ENCODE data around the gene ZFYVE9. TPM values are rescaled to one million over a fixed set of nuclear protein-coding genes. Genes with fewer than 3 reads are reported as not detected.

ZFYVE9 gene
- total and polyA plus RNA-seq, 2 experiments from 2014 or later = 7.1 to 30.3 TPM

GRCh38 chr1:52360595-52360968 lies 218.7 kb downstream of the ZFYVE9 start:
- Histone ChIP-seq H3K4me3 (no peak overlapping the region), H3K4me1 (ENCODE audit: low read depth) (peaks cover 5% of the 10 kb centered on the region), H3K27ac (no peak overlapping the region), H3K27me3 (no peaks in the 10 kb centered on the region), H3K36me3 (peaks cover 53% of the 10 kb centered on the region), H3K9me3 (ENCODE audit: low read depth) (no peaks in the 10 kb centered on the region)
- TF ChIP-seq CTCF (IDR thresholded peaks at IDR 0.05; ENCODE audit: low read depth, low read length) = no peak
- DNase-seq (ENCODE audit: low read depth in 1 of 2, low spot score in 1 of 2) = no peak

- H3K4me3 ChIP-seq = no peak overlapping the region
- H3K36me3 ChIP-seq = peaks cover 25% of the 10 kb centered on the region
- TF ChIP-seq CTCF (IDR thresholded peaks at IDR 0.05; ENCODE audit: low read depth, low read length) = no peak
- peaks cover 9% of the 10 kb centered on the region for H3K4me1 ChIP-seq (ENCODE audit: low read depth)
- H3K27ac ChIP-seq = no peak overlapping the region
- H3K27me3 ChIP-seq = no peaks in the 10 kb centered on the region
- no peaks in the 10 kb centered on the region for H3K9me3 ChIP-seq (ENCODE audit: low read depth)
- no peak for DNase-seq (ENCODE audit: low read depth in 1 of 2, low spot score in 1 of 2)
Measured at GRCh38 chr1:52364235-52364839, 222.4 kb downstream of the ZFYVE9 start.

DNA sequence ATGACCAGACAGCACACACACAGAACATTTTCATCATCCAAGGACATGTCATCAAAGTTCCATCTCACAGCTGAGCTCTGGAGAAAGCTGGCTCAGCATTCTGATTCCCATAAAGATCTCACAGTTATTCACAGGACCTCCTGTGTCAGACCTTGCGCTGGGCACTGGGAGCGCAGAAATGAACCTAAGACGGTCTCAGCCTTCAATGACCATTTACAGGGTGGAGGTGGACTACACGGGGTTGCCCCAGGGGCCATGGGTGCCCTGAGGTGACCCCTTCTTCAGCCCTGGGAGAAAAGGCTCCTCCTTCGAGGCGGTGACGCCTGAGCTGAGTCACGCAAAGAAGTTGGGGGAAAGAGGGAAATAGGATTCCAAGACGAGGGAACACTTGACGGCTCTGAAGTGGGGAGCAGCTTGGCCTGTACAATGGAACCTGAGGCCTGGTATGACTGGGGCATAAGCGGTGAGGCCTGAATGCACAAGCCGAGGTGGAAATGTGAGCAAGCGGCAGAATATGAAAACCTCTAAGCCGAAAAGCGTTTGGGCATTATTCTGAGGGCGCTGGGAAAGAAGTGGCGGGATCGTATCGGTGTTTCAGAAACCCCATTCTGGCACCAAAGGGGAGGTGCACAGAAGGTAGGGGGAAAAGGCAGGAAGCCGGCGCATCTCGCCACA lies 223.3 kb downstream of the ZFYVE9 start:
- Histone ChIP-seq H3K9me3 (ENCODE audit: low read depth) (no peaks in the 10 kb centered on the region), H3K4me1 (ENCODE audit: low read depth) (peaks cover 9% of the 10 kb centered on the region), H3K27ac (peak overlapping the region; percentile 92), H3K27me3 (no peaks in the 10 kb centered on the region), H3K4me3 (peak overlapping the region; percentile 75), H3K36me3 (peaks cover 18% of the 10 kb centered on the region)
- DNase-seq (ENCODE audit: low read depth in 1 of 2, low spot score in 1 of 2) = peak; percentile 30 to 71
- no peak for TF ChIP-seq CTCF (IDR thresholded peaks at IDR 0.05; ENCODE audit: low read depth, low read length)

GRCh38 chr1:52365746-52366516 lies 224.0 kb downstream of the ZFYVE9 start, which contains the start of gene CC2D1B:
TSS of gene CC2D1B (minus strand) at chr1:52366205. CDS start at chr1:52364620, 1,585 bp downstream.
- H3K36me3 ChIP-seq = peaks cover 11% of the 10 kb centered on the region
- H3K27ac ChIP-seq = peak within 1 kb of the TSS; percentile 92
- peak within 1 kb of the TSS; percentile 75 for H3K4me3 ChIP-seq
- no peaks in the 10 kb centered on the region for H3K9me3 ChIP-seq (ENCODE audit: low read depth)
- TF ChIP-seq CTCF (IDR thresholded peaks at IDR 0.05; ENCODE audit: low read depth, low read length) = no peak
- H3K4me1 ChIP-seq (ENCODE audit: low read depth) = peaks cover 9% of the 10 kb centered on the region
- H3K27me3 ChIP-seq = no peaks in the 10 kb centered on the region
- DNase-seq (ENCODE audit: low read depth in 1 of 2, low spot score in 1 of 2) = peak; percentile 99

DNA sequence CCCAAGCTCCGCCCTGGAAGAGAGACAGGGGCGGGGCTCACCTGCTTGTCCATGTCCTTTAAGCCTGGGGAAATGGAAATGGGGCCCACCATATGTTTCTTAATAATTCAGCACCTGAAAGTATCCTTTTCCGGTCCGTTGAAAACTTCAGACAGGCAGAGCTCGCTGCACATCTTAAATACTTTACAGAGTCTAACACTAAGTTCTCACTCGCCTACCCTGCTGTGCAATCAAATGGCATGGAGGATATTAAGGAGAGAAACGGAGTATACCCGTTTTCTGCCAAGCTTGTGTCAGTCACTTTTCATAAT lies 224.6 kb downstream of the ZFYVE9 start:
- H3K36me3 ChIP-seq = peaks cover 7% of the 10 kb centered on the region
- DNase-seq (ENCODE audit: low read depth in 1 of 2, low spot score in 1 of 2) = no peak
- no peaks in the 10 kb centered on the region for H3K27me3 ChIP-seq
- H3K4me3 ChIP-seq = peak overlapping the region; percentile 75
- no peaks in the 10 kb centered on the region for H3K9me3 ChIP-seq (ENCODE audit: low read depth)
- H3K27ac ChIP-seq = no peak overlapping the region
- no peak for TF ChIP-seq CTCF (IDR thresholded peaks at IDR 0.05; ENCODE audit: low read depth, low read length)
- H3K4me1 ChIP-seq (ENCODE audit: low read depth) = peaks cover 9% of the 10 kb centered on the region

Data from cardiac muscle cell (in vitro differentiated cells and primary cell).